ENCODE measurements around the gene LAMB2.

The LAMB2 gene

GRCh38 chr3:49132437-49133225 lies at the start of gene LAMB2:
LAMB2 (minus strand) TSS chr3:49133050; CDS start chr3:49132867, 183 bp downstream.
- Mint-ChIP-seq H3K27me3 (peaks cover 16% of the 10 kb centered on the region), H3K36me3 (ENCODE audit: low read depth) (no peaks in the 10 kb centered on the region), H3K9me3 (no peaks in the 10 kb centered on the region), H3K4me3 (no peak within 1 kb of the TSS), H3K4me1 (no peaks in the 10 kb centered on the region), H3K27ac (no peak within 1 kb of the TSS)
- no peak for DNase-seq
- ATAC-seq, result no peak

- ATAC-seq, result no peak
- Mint-ChIP-seq H3K4me1 (no peaks in the 10 kb centered on the region), H3K36me3 (ENCODE audit: low read depth) (no peaks in the 10 kb centered on the region), H3K27me3 (peaks cover 13% of the 10 kb centered on the region), H3K9me3 (no peaks in the 10 kb centered on the region), H3K27ac (no peak overlapping the region), H3K4me3 (no peak overlapping the region)
- no peak for DNase-seq
These were observed 48.5 kb upstream of the LAMB2 start for GRCh38 chr3:49181351-49181750.

- DNase-seq, result no peak
- no peaks in the 10 kb centered on the region for H3K4me1 Mint-ChIP-seq
- no peaks in the 10 kb centered on the region for H3K9me3 Mint-ChIP-seq
- no peaks in the 10 kb centered on the region for H3K36me3 Mint-ChIP-seq (ENCODE audit: low read depth)
- H3K27me3 Mint-ChIP-seq, result peaks cover 13% of the 10 kb centered on the region
- H3K27ac Mint-ChIP-seq, result no peak overlapping the region
- H3K4me3 Mint-ChIP-seq, result no peak overlapping the region
- no peak for ATAC-seq
These were observed 47.3 kb upstream of the LAMB2 start for GRCh38 chr3:49180116-49180515.

GRCh38 chr3:49177073-49177472 lies 44.2 kb upstream of the LAMB2 start:
- ATAC-seq, result no peak

GRCh38 chr3:49175530-49175929 lies 42.7 kb upstream of the LAMB2 start:
- DNase-seq, result no peak
- H3K4me3 Mint-ChIP-seq, result no peak overlapping the region
- no peak overlapping the region for H3K27ac Mint-ChIP-seq
- H3K9me3 Mint-ChIP-seq, result no peaks in the 10 kb centered on the region
- H3K36me3 Mint-ChIP-seq (ENCODE audit: low read depth), result no peaks in the 10 kb centered on the region
- H3K27me3 Mint-ChIP-seq, result peaks cover 9% of the 10 kb centered on the region
- ATAC-seq, result no peak
- H3K4me1 Mint-ChIP-seq, result peaks cover 16% of the 10 kb centered on the region

More at GRCh38 chr3:49177073-49177472, 44.2 kb upstream of the LAMB2 start:
- peaks cover 13% of the 10 kb centered on the region for H3K27me3 Mint-ChIP-seq
- no peaks in the 10 kb centered on the region for H3K9me3 Mint-ChIP-seq
- H3K27ac Mint-ChIP-seq, result no peak overlapping the region
- peaks cover 7% of the 10 kb centered on the region for H3K4me1 Mint-ChIP-seq
- H3K36me3 Mint-ChIP-seq (ENCODE audit: low read depth), result no peaks in the 10 kb centered on the region
- DNase-seq, result no peak
- no peak overlapping the region for H3K4me3 Mint-ChIP-seq

GRCh38 chr3:49174397-49174985 lies 41.6 kb upstream of the LAMB2 start:
- Mint-ChIP-seq H3K36me3 (ENCODE audit: low read depth) (no peaks in the 10 kb centered on the region), H3K27ac (no peak overlapping the region), H3K9me3 (no peaks in the 10 kb centered on the region), H3K4me1 (peaks cover 16% of the 10 kb centered on the region), H3K27me3 (peaks cover 7% of the 10 kb centered on the region), H3K4me3 (no peak overlapping the region)
- peak; percentile 35 for ATAC-seq
- DNase-seq, result no peak

GRCh38 chr3:49173792-49174170 lies 40.9 kb upstream of the LAMB2 start:
- DNase-seq (no peak), ATAC-seq (no peak)
- H3K36me3 Mint-ChIP-seq (ENCODE audit: low read depth), result no peaks in the 10 kb centered on the region
- no peaks in the 10 kb centered on the region for H3K9me3 Mint-ChIP-seq
- no peak overlapping the region for H3K4me3 Mint-ChIP-seq
- no peaks in the 10 kb centered on the region for H3K27me3 Mint-ChIP-seq
- H3K4me1 Mint-ChIP-seq, result peaks cover 16% of the 10 kb centered on the region
- H3K27ac Mint-ChIP-seq, result no peak overlapping the region

GRCh38 chr3:49173116-49173791 lies 40.4 kb upstream of the LAMB2 start:
- DNase-seq, result no peak
- H3K4me1 Mint-ChIP-seq, result peaks cover 16% of the 10 kb centered on the region

GRCh38 chr3:49172551-49173041 lies 39.7 kb upstream of the LAMB2 start:
- Mint-ChIP-seq H3K27ac (no peak overlapping the region), H3K27me3 (no peaks in the 10 kb centered on the region), H3K36me3 (ENCODE audit: low read depth) (no peaks in the 10 kb centered on the region), H3K4me1 (peaks cover 16% of the 10 kb centered on the region), H3K9me3 (no peaks in the 10 kb centered on the region), H3K4me3 (no peak overlapping the region)
- ATAC-seq (no peak), DNase-seq (no peak)

More at GRCh38 chr3:49173116-49173791, 40.4 kb upstream of the LAMB2 start:
- H3K9me3 Mint-ChIP-seq, result no peaks in the 10 kb centered on the region
- no peak overlapping the region for H3K4me3 Mint-ChIP-seq
- no peak for ATAC-seq
- no peak overlapping the region for H3K27ac Mint-ChIP-seq
- no peaks in the 10 kb centered on the region for H3K36me3 Mint-ChIP-seq (ENCODE audit: low read depth)
- H3K27me3 Mint-ChIP-seq, result no peaks in the 10 kb centered on the region

GRCh38 chr3:49171775-49172500 lies 39.1 kb upstream of the LAMB2 start:
- no peak for DNase-seq
- Mint-ChIP-seq H3K27ac (no peak overlapping the region), H3K9me3 (no peaks in the 10 kb centered on the region), H3K36me3 (ENCODE audit: low read depth) (no peaks in the 10 kb centered on the region), H3K4me1 (peaks cover 16% of the 10 kb centered on the region), H3K27me3 (no peaks in the 10 kb centered on the region), H3K4me3 (peak overlapping the region; percentile 32)
- no peak for ATAC-seq

- H3K27me3 Mint-ChIP-seq, result no peaks in the 10 kb centered on the region
- ATAC-seq (peak; percentile 82), DNase-seq (peak; percentile 91)
- H3K9me3 Mint-ChIP-seq, result no peaks in the 10 kb centered on the region
- no peaks in the 10 kb centered on the region for H3K36me3 Mint-ChIP-seq (ENCODE audit: low read depth)
- H3K4me1 Mint-ChIP-seq, result peaks cover 21% of the 10 kb centered on the region
- peak within 1 kb of the TSS; percentile 80 for H3K4me3 Mint-ChIP-seq
- H3K27ac Mint-ChIP-seq, result peak within 1 kb of the TSS; percentile 76
These were observed 38.4 kb upstream of the LAMB2 start, which contains the start of gene KLHDC8B for GRCh38 chr3:49171119-49171774. KLHDC8B (plus strand) TSS chr3:49171598; CDS start chr3:49172770, 1,172 bp downstream.

GRCh38 chr3:49170744-49171118 lies 37.9 kb upstream of the LAMB2 start:
- peak overlapping the region; percentile 76 for H3K27ac Mint-ChIP-seq
- H3K4me1 Mint-ChIP-seq, result peaks cover 23% of the 10 kb centered on the region
- DNase-seq, result no peak
- H3K4me3 Mint-ChIP-seq, result peak overlapping the region; percentile 80
- ATAC-seq, result no peak
- H3K9me3 Mint-ChIP-seq, result no peaks in the 10 kb centered on the region
- no peaks in the 10 kb centered on the region for H3K27me3 Mint-ChIP-seq
- no peaks in the 10 kb centered on the region for H3K36me3 Mint-ChIP-seq (ENCODE audit: low read depth)

GRCh38 chr3:49166752-49167556 lies 34.1 kb upstream of the LAMB2 start:
- Mint-ChIP-seq H3K36me3 (ENCODE audit: low read depth) (peaks cover 22% of the 10 kb centered on the region), H3K4me3 (peak overlapping the region; percentile 90), H3K27me3 (no peaks in the 10 kb centered on the region), H3K27ac (peak overlapping the region; percentile 90), H3K4me1 (peaks cover 44% of the 10 kb centered on the region), H3K9me3 (no peaks in the 10 kb centered on the region)
- ATAC-seq (no peak), DNase-seq (no peak)

All from activated naive CD8-positive, alpha-beta T cell treated with anti-CD3 and anti-CD28 coated beads, Interleukin-2, amount 50 U/mL, for 24 hours (primary cell).